RWPE2 (cell line): ENCODE measurements around the gene MTARC1.
A peak's percentile ranks its signal among the peaks of the same experiment; 100 is the strongest.

Source experiments
- ATAC-seq: fragments of 200-7000 bp; cut with Tn5 transposase; 3 replicates; pipeline ENCODE4 v1.9.1; 2021; ENCODE audit warnings: low read depth
- DNase-seq: peaks from one replicate; pipeline ENCODE4 v3.0.0-alpha.2; 2020; ENCODE audit warnings: low spot score
- H3K27ac ChIP-seq: fragments of 450-650 bp; 2 replicates; pipeline ENCODE4 v1.5.1; 2017; ENCODE audit warnings: mild to moderate bottlenecking; ENCODE audit not compliant: poor library complexity, severe bottlenecking
- H3K27me3 ChIP-seq: fragments of 250-450 bp; sonication (Bioruptor Pico); 2 replicates; pipeline ENCODE4 v1.5.1; 2021; ENCODE audit warnings: mild to moderate bottlenecking, moderate library complexity; ENCODE audit not compliant: insufficient read depth, poor library complexity, severe bottlenecking
- H3K36me3 ChIP-seq: fragments of 250-450 bp; sonication (Bioruptor Pico); 2 replicates; pipeline ENCODE4 v1.5.1; 2020; ENCODE audit warnings: low read depth, mild to moderate bottlenecking, moderate library complexity
- H3K4me1 ChIP-seq: fragments of 250-450 bp; sonication (Bioruptor Pico); 2 replicates; pipeline ENCODE4 v1.5.1; 2021; ENCODE audit warnings: mild to moderate bottlenecking, moderate library complexity; ENCODE audit not compliant: insufficient read depth, poor library complexity, severe bottlenecking
- H3K4me3 ChIP-seq: fragments of 250-450 bp; sonication (Bioruptor Pico); 2 replicates; pipeline ENCODE4 v1.5.1; 2021; ENCODE audit warnings: mild to moderate bottlenecking, moderate library complexity; ENCODE audit not compliant: severe bottlenecking
- H3K9me3 ChIP-seq: fragments of 250-450 bp; sonication (Bioruptor Pico); 2 replicates; pipeline ENCODE4 v1.5.1; 2021; ENCODE audit warnings: mild to moderate bottlenecking, moderate library complexity; ENCODE audit not compliant: severe bottlenecking
- TF ChIP-seq, protein P1 (sequence below): fragments of 450-650 bp; IDR thresholded peaks from one replicate; pipeline ENCODE4 v1.5.1; 2017; ENCODE audit warnings: mild to moderate bottlenecking, moderate library complexity; ENCODE audit not compliant: poor library complexity, severe bottlenecking

Gene MTARC1

GRCh38 chr1:220786337-220787068 lies at the start of gene MTARC1:
Gene MTARC1, plus strand, starts transcription at chr1:220786913. Its CDS starts 32 bp downstream, at chr1:220786945.
- Histone ChIP-seq H3K36me3 (no peaks in the 10 kb centered on the region), H3K27ac (no peak within 1 kb of the TSS), H3K4me3 (peak within 1 kb of the TSS; percentile 45), H3K4me1 (no peaks in the 10 kb centered on the region), H3K9me3 (no peaks in the 10 kb centered on the region), H3K27me3 (no peaks in the 10 kb centered on the region)
- DNase-seq (no peak), ATAC-seq (peak; percentile 62)
- TF ChIP-seq, protein P1, sequence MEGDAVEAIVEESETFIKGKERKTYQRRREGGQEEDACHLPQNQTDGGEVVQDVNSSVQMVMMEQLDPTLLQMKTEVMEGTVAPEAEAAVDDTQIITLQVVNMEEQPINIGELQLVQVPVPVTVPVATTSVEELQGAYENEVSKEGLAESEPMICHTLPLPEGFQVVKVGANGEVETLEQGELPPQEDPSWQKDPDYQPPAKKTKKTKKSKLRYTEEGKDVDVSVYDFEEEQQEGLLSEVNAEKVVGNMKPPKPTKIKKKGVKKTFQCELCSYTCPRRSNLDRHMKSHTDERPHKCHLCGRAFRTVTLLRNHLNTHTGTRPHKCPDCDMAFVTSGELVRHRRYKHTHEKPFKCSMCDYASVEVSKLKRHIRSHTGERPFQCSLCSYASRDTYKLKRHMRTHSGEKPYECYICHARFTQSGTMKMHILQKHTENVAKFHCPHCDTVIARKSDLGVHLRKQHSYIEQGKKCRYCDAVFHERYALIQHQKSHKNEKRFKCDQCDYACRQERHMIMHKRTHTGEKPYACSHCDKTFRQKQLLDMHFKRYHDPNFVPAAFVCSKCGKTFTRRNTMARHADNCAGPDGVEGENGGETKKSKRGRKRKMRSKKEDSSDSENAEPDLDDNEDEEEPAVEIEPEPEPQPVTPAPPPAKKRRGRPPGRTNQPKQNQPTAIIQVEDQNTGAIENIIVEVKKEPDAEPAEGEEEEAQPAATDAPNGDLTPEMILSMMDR: no peak

GRCh38 chr1:220741349-220741748 lies 45.4 kb upstream of the MTARC1 start:
- TF ChIP-seq, protein P1: no peak
- no peaks in the 10 kb centered on the region for H3K27me3 ChIP-seq
- no peaks in the 10 kb centered on the region for H3K36me3 ChIP-seq
- no peaks in the 10 kb centered on the region for H3K4me1 ChIP-seq
- no peak overlapping the region for H3K4me3 ChIP-seq
- no peak for DNase-seq
- H3K27ac ChIP-seq: no peak overlapping the region
- H3K9me3 ChIP-seq: no peaks in the 10 kb centered on the region
- no peak for ATAC-seq

DNA sequence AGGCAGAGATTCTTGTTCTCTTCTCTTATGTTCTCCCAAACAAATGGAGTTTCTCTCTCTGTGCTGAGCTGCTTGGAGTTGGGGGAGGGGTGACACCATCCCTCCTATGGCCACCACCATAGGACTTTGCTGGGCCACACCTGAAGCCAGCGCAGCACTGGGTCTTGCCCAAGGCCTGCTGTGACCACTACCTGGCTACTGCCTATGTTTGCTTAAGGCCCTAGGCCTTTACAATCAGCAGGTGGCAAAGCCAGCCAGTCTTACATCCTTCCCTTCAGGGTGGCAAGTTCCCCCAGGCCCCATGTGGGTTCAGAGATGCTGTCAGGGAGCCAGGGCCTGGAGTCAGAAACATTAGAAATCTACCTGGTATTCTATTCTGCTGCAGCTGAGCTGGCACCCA lies 44.9 kb upstream of the MTARC1 start:
- Histone ChIP-seq H3K27me3 (no peaks in the 10 kb centered on the region), H3K4me1 (no peaks in the 10 kb centered on the region), H3K27ac (no peak overlapping the region), H3K9me3 (no peaks in the 10 kb centered on the region), H3K4me3 (no peak overlapping the region), H3K36me3 (no peaks in the 10 kb centered on the region)
- TF ChIP-seq, protein P1: no peak
- DNase-seq (no peak), ATAC-seq (no peak)

DNA sequence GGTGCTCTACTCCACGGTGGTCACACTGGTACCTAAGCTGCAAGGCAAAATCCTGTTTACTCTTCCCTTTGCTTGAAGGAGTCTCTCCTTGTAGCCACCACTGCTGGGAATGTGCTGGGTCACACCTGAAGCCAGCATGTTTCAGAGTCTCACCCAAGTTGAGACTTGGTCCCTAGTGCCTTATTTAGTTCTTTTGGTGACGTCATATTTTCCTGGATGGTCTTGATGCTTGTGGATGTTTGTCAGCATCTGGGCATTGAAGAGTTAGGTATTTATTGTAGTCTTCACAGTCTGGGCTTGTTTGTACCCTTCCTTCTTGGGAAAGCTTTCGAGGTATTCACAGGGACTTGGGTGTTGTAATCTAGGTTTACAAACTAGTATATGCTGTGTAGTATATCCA lies 44.2 kb upstream of the MTARC1 start:
- ATAC-seq (no peak), DNase-seq (no peak)
- no peak overlapping the region for H3K27ac ChIP-seq
- no peaks in the 10 kb centered on the region for H3K36me3 ChIP-seq
- TF ChIP-seq, protein P1: no peak
- no peaks in the 10 kb centered on the region for H3K4me1 ChIP-seq
- no peak overlapping the region for H3K4me3 ChIP-seq
- no peaks in the 10 kb centered on the region for H3K9me3 ChIP-seq
- no peaks in the 10 kb centered on the region for H3K27me3 ChIP-seq

- DNase-seq (no peak), ATAC-seq (no peak)
- H3K27me3 ChIP-seq: no peaks in the 10 kb centered on the region
- no peaks in the 10 kb centered on the region for H3K36me3 ChIP-seq
- no peak overlapping the region for H3K27ac ChIP-seq
- no peaks in the 10 kb centered on the region for H3K4me1 ChIP-seq
- TF ChIP-seq, protein P1: no peak
- no peak overlapping the region for H3K4me3 ChIP-seq
- H3K9me3 ChIP-seq: no peaks in the 10 kb centered on the region
These were observed 39.9 kb upstream of the MTARC1 start for GRCh38 chr1:220746851-220747250.
